Measurements from ENCODE around the gene SAMD13.

DNA sequence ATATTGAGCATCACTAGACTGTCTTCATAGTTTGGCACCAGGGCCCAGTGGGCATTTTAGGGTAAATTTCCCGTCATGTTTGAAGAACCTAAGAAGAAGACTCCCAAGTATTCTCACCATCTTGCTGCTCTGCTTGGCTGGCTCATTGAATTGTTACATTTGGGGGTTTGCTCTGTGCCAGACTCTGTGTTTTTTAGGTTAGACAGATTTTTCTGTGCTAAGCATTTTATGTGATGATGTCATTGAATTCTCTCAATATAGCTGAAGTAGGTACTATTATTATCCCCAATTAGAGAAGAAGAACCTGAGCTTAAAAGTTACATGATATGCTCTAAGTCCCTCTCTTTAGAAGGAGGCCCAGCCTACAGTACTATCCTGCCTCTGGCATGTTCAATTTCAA is 68.8 kb downstream of the SAMD13 start:
- TF ChIP-seq, protein P1, sequence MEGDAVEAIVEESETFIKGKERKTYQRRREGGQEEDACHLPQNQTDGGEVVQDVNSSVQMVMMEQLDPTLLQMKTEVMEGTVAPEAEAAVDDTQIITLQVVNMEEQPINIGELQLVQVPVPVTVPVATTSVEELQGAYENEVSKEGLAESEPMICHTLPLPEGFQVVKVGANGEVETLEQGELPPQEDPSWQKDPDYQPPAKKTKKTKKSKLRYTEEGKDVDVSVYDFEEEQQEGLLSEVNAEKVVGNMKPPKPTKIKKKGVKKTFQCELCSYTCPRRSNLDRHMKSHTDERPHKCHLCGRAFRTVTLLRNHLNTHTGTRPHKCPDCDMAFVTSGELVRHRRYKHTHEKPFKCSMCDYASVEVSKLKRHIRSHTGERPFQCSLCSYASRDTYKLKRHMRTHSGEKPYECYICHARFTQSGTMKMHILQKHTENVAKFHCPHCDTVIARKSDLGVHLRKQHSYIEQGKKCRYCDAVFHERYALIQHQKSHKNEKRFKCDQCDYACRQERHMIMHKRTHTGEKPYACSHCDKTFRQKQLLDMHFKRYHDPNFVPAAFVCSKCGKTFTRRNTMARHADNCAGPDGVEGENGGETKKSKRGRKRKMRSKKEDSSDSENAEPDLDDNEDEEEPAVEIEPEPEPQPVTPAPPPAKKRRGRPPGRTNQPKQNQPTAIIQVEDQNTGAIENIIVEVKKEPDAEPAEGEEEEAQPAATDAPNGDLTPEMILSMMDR (IDR thresholded peaks at IDR 0.05 in 8 of 11, conservative IDR thresholded peaks at IDR 0.05 in 3 of 11), result no peak
- TF ChIP-seq POLR2A (IDR thresholded peaks at IDR 0.05) (no peak), POLR2AphosphoS5 (IDR thresholded peaks at IDR 0.05) (no peak)

Data from spleen (tissue), 7 donors.